Fibroblast of villous mesenchyme (primary cell): Measurements from ENCODE around the gene SUV39H1. TPM values are rescaled to one million over a fixed set of nuclear protein-coding genes. Genes with fewer than 3 reads are reported as not detected.
A peak's percentile ranks its signal among the peaks of the same experiment; 100 is the strongest.

Experiments
- DNase-seq: peaks from one replicate; pipeline ENCODE4 v3.0.0-alpha.2; 2010; ENCODE audit warnings: low read depth
- H3K4me3 ChIP-seq: 2 replicates; pipeline ENCODE4 v1.5.1; 2011; ENCODE audit warnings: low read depth, mild to moderate bottlenecking, low read length
- total RNA-seq: library from RNA; depleted of rRNA; stranded (reverse); fragments of >200 nt; gene quantifications from 2 replicates; pipeline ENCODE4 v1.2.3, GENCODE V29; 2012
- TF ChIP-seq, protein P1 (sequence below): IDR thresholded peaks from 2 replicates; pipeline ENCODE4 v1.5.1; 2012; ENCODE audit warnings: low read depth, mild to moderate bottlenecking, low read length; ENCODE audit not compliant: insufficient read depth

The SUV39H1 gene
- total RNA-seq, 1 donor = 5.6 TPM

DNA sequence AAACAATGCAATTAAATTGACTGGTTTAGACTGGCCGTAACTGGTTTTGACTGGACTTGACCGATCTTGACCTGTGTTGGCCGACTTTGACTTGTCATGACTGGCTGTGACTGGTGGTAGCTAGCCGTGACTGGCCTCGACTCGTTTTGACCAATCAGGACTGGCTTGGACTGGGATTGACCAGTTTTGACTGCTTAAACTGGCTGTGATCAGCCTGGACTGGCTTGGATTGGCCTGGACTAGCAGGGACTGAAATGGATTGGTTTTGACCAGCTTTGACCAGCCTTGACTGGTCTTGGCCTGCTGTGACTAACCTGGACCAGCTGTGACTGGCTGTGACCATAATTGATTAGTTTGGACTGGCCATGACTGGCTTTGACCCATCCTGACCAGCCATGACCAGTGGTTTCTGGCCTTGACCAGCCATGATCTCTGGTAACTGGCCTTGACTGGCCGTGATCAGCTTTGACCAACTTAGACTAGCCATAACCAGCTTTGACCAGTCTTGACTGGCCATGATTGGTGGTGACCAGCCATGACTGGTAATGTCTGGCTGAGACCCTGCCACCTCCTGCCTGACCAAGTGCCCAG, 13.1 kb downstream of the SUV39H1 start:
- DNase-seq = no peak
- TF ChIP-seq, protein P1, sequence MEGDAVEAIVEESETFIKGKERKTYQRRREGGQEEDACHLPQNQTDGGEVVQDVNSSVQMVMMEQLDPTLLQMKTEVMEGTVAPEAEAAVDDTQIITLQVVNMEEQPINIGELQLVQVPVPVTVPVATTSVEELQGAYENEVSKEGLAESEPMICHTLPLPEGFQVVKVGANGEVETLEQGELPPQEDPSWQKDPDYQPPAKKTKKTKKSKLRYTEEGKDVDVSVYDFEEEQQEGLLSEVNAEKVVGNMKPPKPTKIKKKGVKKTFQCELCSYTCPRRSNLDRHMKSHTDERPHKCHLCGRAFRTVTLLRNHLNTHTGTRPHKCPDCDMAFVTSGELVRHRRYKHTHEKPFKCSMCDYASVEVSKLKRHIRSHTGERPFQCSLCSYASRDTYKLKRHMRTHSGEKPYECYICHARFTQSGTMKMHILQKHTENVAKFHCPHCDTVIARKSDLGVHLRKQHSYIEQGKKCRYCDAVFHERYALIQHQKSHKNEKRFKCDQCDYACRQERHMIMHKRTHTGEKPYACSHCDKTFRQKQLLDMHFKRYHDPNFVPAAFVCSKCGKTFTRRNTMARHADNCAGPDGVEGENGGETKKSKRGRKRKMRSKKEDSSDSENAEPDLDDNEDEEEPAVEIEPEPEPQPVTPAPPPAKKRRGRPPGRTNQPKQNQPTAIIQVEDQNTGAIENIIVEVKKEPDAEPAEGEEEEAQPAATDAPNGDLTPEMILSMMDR = no peak
- H3K4me3 ChIP-seq = no peak overlapping the region

DNA sequence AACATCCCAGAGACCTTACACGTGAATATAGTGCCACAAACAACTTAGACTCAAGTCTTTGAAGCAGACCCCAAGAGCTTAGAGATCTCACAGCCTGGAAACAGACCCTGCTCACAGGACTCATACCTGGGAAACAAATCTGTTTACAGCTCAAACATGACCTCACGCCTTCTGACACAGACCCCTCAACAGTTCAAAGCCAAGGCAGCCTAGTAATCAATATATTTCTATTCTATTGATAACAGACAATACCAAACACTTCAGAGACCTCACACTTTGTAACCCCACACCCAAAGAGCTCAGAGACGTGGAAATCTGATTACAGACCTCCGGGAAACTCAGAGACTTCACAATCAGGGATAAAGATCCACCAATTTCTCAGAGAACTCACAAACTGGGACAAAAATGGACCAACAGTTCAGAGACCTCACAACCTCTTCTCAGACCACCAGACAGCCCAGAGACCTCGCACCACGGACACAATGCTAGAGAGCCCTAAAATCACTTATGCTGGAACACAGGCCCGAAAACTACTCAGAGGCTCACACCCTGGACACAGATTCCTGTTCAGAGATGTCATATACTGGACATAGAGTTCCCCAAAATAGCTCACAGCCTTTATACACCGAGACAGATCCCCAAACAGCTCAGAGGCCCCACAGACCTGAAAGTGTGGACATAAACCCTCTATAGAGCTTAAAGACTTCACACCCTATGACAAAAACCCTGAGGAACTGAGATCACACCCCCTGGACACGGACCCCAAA, 14.8 kb downstream of the SUV39H1 start:
- no peak for DNase-seq
- H3K4me3 ChIP-seq = no peak overlapping the region

DNA sequence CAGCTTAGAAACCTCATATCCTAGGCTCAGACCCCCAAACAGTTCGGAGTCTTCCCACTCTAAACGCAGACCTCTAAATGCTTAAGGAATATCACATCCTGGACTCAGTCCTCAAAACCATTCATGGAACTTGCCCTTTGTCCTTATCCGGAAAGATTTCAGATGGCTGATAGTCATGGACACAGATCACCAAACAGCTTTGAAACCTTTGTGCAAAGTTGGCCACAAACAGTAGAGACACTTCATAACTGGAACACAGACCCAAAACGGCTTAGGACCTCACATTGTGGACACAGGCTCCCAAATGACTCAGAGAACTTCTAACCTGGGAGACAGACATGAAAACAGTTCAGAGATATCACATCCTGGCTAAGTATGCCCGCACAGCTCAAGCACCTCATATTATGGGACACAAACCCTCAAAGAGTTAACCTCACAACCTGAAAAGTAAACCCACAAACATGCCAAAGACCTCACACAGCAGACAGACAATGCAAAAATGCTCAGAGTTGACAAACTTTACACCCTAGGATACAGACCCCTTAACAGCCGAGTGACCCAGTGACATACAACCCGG, 15.5 kb downstream of the SUV39H1 start:
- no peak overlapping the region for H3K4me3 ChIP-seq
- DNase-seq = no peak
- TF ChIP-seq, protein P1 = no peak

More for the DNA sequence above, 14.8 kb downstream of the SUV39H1 start:
- TF ChIP-seq, protein P1 = no peak

DNA sequence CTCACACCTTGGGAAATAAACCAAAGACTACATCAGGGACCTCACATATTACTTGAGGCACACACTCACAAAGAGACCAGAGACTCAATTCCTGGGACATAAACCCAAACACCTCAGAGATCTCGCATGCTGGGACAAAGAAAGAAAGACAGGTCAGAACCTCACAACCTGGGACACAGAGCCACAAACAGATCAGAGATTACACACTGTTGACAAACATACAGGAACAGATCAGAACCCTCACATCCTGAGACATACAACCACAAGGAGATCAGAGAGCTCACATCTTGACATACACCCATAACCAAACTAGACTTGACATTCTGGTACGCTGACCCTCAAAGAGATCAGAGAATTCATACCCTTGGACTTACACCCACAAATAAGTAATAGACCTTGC, 17.3 kb downstream of the SUV39H1 start:
- TF ChIP-seq, protein P1 = no peak
- no peak overlapping the region for H3K4me3 ChIP-seq
- DNase-seq = no peak

DNA sequence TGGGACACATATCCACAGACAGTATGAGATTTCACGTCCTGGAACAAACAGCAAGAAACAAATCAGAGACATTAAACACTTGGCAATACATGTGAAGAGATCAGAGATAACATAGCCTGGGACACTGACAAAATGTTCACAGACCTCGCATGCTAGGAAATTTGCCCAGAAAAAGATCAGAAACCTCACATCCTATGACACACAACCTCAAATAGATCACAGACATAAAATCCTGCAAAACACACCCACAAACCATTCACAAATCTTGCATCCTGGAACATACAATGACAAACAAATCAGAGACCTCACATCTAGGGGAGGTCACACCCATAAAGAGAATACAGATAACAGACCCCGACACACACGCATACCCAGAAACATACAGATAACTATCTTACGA, 18.0 kb downstream of the SUV39H1 start:
- peak; percentile 26 for DNase-seq
- H3K4me3 ChIP-seq = no peak overlapping the region
- TF ChIP-seq, protein P1 = no peak

DNA sequence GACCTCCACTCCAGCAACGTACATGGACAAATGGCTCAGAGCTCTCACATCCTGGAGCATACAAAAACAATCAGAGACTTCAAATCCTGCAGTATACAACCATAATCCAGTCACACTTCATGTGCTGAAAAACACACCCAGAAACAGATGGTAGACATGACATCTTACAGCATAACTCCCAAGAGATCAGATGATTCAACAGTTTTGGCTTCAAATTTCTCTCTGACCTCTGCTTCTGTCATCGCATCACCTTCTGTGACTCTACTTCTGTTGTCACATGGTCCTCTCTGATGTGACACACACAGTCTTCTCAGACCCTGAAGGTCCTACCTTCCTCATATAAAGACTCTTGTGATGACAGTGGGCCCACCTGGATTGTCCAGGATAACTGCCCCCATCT, 18.5 kb downstream of the SUV39H1 start:
- peak; percentile 57 for DNase-seq
- no peak overlapping the region for H3K4me3 ChIP-seq
- TF ChIP-seq, protein P1 = no peak
